GM12874 (cell line): ENCODE data around the gene STIMATE.

Source experiments
- TF ChIP-seq, protein P1 (sequence below): IDR thresholded peaks from 2 replicates; pipeline ENCODE4 v1.5.1; 2011; ENCODE audit warnings: low read depth, mild to moderate bottlenecking, control low read depth, low read length, moderate library complexity; ENCODE audit not compliant: insufficient read depth

The STIMATE gene

GRCh38 chr3:52841211-52841980 lies 56.0 kb downstream of the STIMATE start:
- TF ChIP-seq, protein P1, sequence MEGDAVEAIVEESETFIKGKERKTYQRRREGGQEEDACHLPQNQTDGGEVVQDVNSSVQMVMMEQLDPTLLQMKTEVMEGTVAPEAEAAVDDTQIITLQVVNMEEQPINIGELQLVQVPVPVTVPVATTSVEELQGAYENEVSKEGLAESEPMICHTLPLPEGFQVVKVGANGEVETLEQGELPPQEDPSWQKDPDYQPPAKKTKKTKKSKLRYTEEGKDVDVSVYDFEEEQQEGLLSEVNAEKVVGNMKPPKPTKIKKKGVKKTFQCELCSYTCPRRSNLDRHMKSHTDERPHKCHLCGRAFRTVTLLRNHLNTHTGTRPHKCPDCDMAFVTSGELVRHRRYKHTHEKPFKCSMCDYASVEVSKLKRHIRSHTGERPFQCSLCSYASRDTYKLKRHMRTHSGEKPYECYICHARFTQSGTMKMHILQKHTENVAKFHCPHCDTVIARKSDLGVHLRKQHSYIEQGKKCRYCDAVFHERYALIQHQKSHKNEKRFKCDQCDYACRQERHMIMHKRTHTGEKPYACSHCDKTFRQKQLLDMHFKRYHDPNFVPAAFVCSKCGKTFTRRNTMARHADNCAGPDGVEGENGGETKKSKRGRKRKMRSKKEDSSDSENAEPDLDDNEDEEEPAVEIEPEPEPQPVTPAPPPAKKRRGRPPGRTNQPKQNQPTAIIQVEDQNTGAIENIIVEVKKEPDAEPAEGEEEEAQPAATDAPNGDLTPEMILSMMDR: no peak

GRCh38 chr3:52839892-52840545 lies 57.3 kb downstream of the STIMATE start:
- TF ChIP-seq, protein P1: no peak

DNA sequence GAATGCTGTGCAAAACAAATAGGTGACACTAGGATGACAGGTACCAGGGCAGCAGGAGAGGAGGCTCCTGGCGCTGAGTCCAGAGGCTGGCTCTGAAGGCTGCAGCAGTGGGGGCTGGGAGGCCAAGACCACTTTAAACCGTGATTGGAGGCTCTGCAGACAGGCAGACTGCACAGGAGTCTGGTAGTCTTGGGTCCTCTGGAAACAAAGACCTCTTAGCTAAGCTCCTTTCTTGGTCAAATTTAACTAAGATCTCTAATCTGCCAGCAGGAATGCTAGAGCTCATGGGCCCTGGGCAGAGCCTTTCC lies 58.1 kb downstream of the STIMATE start:
- TF ChIP-seq, protein P1: no peak

DNA sequence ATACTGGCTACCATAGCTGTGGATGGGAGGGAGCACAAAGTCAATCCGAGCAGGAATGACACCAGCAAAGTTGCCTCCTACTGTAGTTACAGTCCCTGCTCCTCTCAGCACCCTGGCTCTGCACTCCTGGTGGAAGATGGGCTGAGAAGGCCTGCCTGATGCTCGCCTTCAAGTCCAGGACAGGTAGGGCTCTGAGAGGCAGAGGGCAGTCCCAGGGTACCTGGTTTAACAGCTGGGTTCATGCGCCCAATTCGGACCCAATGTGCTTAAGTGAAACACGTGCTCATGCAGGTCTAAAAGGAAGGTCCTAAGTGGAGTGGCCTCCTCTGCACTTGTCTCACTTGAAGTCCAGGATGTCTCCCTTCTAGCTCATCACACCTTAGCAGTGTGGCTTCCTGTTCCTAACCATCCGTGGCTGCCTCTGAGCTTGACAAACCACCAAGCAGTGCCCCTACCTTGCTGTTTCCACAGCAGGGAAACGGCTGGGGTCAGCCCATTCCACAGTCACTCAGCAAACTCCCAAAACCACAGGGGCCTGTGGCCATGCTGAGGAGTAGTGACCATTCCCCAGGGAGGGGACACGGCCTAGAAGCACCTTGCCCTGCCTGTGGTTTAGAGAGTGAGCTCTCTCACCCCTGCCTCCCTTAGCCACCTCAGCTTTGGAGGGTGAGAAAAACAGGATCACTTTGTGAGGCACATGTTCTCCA lies 58.6 kb downstream of the STIMATE start:
- TF ChIP-seq, protein P1: no peak

DNA sequence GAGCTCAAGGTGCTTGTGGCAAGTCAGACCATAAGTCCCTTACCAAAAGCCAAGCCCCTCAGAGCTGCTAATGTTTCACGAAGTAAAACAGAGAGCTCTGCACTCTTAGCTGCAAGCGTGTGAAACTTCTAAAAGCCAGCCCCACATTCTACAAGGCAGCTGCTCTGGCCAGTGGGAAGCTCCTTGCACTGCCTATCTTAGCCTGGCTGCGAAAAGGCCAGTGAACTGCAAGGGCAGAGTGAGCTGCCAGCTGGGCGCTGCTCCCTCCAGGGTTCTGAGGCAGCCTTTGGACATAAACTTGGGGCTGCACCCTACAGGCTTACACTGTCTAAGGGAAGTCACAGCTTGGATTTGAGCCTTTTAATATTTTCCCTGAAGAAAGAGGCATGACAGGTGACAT lies 60.4 kb downstream of the STIMATE start:
- TF ChIP-seq, protein P1: no peak

DNA sequence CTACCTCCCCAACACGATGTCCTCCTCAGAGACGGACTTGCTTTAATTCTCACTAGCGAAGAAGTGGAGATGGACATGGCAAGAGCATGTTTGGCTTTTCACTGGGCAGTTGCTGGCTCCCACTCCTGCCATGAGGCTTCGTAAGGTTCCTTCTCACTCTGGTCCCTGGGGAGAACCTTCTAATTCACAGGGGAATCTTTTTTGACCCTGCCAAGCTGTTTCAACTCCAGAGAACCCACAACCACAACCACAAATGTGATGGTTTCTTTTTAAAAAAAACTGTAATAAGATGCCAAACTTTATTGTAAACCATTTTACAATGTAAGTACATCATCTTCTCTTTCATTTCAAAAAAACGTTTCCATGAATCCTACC lies 60.9 kb downstream of the STIMATE start:
- TF ChIP-seq, protein P1: no peak

DNA sequence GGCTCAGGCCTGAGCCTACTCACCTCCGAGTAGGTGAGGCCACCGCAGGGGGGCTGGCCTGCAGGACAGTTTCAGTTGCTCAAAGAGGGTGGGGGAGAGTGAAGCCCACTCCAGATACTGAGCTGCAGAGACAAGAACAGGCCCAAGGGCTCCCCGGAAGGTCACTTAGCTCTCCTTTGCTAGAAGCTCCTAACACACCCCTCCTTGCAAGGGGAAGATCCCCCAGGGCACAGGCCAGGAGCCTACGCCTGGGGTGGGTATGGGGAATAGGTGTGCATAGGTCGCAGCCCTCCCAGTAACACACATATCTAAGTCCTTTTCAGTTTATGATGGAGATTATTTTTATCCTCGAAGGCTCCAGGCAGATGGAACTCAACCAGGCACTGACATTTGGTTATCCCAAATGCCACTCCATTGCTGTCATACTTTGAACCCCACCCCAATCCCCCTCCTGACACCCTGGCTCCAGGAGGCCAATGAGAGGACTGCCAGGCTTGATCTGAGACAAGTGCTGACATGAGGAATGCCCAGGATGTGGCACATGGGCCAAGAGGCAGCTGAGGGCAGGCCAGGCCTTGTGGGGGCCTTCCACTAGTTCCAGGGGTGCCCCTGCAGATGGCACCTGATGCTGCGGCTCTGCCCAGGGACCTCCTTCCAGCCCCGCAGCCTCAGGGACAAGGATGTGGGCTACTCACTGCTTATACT lies 61.4 kb downstream of the STIMATE start:
- TF ChIP-seq, protein P1: no peak
